ENCODE data around the gene LLGL2.

The LLGL2 gene

DNA sequence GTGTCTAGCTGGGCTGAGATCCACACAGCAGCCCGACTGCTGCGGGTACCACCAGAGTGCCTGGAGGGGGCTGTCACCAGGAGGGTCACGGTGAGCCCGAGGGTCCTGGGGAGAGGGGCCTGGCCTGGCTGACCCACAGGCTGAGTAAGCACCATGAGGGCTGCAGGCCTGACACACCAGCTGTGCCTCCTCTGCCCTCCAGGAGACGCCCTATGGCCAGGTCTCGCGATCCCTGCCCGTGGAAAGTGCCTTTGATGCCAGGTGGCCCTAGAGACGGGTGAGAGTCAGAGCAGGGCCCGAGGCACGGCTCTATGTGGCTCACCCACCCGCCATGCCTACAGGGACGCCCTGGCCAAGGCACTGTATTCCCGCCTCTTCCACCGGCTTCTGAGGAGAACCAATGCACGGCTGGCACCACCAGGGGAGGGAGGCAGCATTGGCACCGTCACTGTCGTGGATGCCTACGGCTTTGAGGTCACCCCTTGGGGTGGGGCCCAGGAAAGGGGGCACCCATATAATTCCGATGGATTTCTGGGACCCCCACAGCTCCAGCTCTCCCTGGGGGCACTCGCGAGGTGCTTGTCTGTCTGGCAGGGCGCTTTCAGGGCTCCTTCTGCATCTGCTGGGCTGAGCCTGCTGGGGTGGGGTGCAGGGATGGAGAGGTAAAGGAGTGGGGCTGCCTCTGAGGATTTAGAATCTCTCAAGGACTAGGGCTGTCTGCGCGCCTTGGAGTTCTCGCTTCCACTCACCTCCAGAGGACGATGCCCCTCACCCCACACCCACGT lies 69.2 kb downstream of the LLGL2 start:
- no peak for DNase-seq

GRCh38 chr17:75595284-75595919 lies 69.9 kb downstream of the LLGL2 start:
- DNase-seq, result no peak

GRCh38 chr17:75595920-75596313 lies 70.4 kb downstream of the LLGL2 start:
- DNase-seq, result no peak

- no peak for DNase-seq
Observed at GRCh38 chr17:75596320-75597087, 71.0 kb downstream of the LLGL2 start.

- peak; percentile 18 for DNase-seq
Observed at GRCh38 chr17:75601057-75601987, 75.8 kb downstream of the LLGL2 start.

GRCh38 chr17:75602644-75603043 lies 77.1 kb downstream of the LLGL2 start:
- DNase-seq, result no peak

DNA sequence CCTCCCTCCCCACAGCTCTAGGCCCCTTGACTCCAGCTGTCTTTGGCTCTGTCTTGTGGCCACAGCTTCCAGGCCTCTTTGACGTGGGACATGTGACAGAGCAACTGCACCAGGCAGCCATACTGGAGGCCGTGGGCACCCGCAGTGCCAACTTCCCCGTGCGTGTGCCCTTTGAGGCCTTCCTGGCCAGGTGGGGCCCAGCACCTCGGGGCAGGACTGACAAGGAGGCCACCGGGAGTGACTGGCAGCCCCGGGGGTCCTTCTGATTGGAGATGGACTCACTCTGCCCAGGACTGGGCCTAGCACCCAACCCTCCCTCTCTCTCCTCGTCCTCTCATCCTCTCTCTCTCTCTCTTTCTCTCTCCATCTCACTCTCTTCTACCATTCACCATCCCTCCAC lies 77.6 kb downstream of the LLGL2 start:
- no peak for DNase-seq

- no peak for DNase-seq
Observed at GRCh38 chr17:75604034-75604695, 78.7 kb downstream of the LLGL2 start.

DNA sequence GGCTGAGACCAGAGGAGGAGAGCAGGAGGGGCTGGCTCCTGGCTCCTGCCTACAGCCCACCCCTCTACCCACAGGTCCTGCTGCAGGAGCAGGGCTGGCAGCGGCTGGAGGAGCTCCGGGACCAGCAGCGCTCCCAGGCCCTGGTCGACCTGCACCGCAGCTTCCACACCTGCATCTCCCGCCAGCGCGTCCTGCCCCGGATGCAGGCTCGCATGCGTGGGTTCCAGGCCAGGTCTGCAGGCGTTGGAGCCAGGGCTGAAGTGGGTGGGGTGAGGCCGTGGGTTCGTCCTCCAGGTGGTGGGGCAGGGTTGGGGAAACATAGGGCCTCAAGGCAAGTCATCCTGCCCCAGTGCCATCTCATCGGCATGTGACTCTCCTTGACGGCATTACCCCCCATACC lies 80.3 kb downstream of the LLGL2 start:
- DNase-seq, result no peak

DNA sequence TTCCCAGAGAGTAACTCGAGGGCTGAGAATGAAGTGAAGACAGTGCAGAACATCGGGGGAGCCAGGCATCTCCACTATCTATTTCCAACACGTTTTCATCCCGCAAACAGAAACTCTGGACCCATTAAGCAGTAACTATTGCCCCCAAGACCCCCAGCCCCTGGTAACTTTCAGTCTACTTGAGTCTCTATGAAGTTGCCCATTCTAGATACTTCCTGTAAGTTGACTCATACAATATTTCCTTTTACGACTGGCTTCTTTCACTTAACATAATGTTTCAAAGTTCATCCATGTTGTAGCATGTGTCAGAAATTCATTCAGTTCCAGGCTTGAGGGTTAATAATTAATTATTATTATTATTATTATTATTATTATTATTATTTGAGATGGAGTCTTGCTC lies 81.6 kb downstream of the LLGL2 start:
- no peak for DNase-seq

DNA sequence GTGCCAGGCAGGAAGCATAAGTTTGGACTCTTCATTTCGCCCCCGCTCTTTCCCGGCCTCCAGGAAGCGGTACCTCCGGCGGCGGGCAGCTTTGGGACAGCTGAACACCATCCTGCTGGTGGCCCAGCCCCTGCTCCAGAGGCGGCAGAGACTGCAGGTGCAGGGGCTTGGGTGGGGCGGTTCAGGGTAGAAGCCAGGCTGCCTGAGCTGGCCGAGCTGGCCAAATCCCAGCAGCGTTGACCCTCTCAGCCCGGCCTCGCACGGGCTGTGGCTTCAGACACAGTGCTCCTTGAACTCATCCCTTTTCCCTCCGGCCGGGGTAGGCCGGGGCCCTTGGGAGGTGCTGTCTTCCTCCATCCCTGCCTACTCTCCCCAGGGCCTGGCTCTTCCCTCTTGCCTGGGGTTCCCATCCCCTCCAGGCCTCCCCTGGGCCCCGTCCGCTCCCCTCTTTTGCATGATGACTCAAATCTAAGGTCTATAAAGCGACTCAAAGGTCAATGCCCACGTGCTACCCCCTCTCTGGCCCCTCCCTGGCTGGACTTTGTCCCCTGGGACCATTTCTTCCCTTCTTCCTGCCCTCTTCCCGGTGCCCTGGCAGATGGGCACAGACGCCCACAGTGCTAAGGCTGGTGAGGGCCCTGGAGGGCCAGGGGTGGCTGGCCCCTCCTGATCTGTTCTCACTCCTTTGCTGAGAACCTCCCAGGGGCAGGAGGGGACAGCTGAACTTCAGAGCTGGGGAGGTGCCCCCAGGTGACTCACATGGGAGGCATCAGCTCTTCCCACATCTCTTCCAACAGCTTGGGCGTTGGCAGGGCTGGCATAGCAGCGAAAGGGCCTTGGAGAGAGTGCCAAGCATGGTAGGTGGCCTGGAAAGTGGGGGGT lies 84.8 kb downstream of the LLGL2 start:
- DNase-seq, result no peak

GRCh38 chr17:75611851-75612429 lies 86.4 kb downstream of the LLGL2 start:
- DNase-seq, result no peak

DNA sequence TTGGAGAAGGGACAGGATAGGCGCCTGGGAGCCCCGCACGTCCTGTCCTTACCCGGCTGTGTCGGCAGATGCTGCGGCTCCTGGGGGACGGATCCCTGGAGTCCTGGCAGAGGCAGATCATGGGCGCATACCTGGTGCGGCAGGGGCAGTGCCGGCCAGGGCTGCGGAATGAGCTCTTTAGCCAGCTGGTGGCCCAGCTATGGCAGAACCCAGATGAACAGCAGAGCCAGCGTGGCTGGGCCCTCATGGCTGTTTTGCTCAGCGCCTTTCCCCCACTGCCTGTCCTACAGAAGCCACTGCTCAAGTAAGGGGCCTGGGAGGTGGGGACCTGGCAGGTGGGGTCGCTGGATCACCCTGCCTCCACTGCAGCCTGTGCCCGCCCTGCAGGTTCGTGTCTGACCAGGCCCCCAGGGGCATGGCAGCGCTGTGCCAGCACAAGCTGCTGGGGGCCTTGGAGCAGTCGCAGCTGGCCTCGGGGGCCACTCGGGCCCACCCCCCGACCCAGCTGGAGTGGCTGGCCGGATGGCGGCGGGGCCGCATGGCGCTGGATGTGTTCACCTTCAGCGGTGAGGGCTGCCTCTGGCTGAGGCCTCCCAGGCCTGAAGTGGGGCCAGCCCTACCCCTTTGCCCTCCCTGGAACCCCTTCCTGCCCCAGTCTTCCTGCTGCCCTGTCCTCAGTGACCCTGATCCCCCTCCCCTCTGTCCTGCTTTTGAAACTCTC lies 87.6 kb downstream of the LLGL2 start:
- DNase-seq, result no peak

GRCh38 chr17:75614006-75614405 lies 88.5 kb downstream of the LLGL2 start:
- no peak for DNase-seq

DNA sequence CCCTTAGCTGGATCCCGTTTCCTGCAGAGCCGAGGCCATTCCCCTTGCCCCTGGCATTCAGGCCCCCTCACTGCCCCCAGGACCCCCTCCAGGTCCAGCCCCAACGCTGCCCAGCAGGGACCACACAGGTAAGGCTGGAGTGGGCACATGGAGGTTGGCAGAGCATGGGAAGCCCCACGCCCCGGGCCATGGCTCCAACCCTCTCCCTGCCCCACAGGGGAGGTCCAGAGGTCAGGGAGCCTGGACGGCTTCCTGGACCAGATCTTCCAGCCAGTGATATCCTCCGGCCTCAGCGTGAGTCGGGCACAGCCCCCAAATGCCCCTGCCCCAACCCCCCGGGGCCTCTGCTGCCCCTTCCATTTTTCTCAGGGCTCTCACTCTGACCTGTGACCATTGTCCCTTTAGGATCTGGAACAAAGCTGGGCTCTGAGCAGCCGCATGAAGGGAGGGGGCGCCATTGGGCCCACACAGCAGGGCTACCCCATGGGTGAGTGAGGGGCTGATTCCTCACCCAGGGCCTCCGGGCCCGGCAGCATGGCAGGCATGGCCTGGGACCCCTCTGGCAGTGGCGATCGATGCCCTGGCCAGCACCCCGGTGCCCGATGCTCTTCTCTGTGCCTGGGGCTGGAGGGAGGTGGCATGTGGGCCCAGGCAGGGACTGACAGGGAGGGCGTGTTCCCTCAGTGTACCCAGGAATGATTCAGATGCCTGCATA lies 89.2 kb downstream of the LLGL2 start:
- no peak for DNase-seq

DNA sequence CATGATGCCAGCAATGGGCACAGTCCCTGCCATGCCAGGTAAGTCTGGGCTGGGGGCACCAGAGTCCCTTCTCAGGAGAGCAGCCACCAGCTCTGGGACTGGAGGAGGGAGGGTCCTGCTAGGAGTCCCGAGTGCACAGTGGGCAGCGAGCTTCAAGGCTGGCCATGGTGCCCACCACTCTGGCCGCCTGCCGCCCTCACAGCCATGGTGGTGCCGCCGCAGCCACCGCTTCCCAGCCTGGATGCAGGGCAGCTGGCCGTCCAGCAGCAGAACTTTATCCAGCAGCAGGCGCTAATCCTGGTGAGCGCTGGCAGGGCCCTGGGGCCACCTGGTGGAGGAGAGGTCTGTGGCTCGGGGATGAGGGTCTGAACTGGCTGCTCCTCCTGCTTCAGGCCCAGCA lies 89.8 kb downstream of the LLGL2 start:
- no peak for DNase-seq

DNA sequence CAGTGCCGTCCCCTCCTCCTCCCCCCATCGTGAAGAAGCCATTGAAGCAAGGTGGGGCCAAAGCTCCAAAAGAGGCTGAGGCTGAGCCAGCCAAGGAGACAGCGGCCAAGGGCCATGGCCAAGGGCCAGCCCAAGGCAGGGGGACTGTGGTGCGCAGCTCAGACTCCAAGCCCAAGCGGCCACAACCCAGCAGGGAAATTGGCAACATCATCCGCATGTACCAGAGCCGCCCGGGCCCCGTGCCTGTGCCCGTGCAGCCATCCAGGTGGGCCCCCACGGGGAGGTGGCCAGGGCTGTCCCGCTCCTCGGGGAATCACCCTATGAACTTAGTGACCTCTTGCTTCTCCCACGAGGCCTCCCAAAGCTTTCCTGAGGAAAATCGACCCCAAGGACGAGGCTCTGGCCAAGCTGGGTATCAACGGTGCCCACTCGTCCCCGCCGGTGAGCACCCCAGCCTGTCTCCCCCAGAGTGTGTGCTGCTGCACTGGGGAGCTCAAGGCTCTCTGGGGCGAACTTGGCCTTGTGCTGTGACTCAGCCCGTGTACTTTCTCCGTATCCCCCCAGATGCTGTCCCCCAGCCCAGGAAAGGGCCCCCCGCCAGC lies 91.1 kb downstream of the LLGL2 start:
- no peak for DNase-seq

DNA sequence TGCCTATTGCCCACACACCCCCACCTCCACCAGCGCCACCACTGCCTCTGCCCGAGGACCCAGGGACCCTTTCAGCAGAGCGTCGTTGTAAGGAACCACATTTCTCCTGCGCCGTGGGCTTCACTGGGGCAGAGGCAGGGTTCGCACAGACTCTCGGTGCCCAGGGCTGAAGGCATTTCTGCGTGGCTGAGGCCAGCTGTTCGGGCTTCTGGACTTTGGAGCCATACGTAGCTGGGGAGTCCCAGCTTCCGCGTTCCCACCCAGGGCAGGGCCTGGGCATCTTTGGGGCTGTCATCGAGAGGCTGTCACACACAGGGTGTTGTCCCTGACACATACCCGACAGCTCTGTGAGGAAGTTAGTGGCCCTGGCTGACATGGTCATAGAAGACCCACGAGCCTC lies 91.7 kb downstream of the LLGL2 start:
- no peak for DNase-seq

DNA sequence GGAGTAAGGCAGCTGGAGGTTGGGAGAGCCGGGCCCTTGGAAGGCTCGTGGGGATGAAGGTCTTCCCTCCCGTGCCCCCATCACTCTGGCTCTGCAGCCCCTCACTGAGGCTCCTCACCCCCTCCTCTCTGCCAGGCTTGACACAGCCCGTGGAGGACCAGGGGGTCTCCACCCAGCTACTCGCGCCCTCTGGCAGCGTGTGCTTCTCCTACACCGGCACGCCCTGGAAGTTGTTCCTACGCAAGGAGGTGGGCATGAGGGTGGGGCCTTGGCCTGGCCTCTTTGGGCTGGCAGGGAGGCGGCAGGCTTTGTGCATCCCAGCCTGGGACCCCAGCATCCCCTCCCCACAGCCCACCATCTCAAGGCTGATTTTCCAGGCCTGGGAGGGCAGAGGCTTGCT lies 92.2 kb downstream of the LLGL2 start:
- no peak for DNase-seq

Measured in NCI-H1105 (cell line).